AG10803 (cell line): ENCODE data around the gene WWTR1.

Experiments
- DNase-seq: peaks from one replicate; pipeline ENCODE4 v3.0.0; 2010; ENCODE audit warnings: low read depth
- H3K4me3 ChIP-seq: 2 replicates; pipeline ENCODE4 v1.5.1; 2011; ENCODE audit warnings: mild to moderate bottlenecking, low read length, control low read depth
- TF ChIP-seq, protein P1 (sequence below): conservative IDR thresholded peaks from 2 replicates; pipeline ENCODE4 v1.5.1; 2011; ENCODE audit warnings: mild to moderate bottlenecking, low read length, control low read depth, inconsistent platforms

Gene WWTR1

DNA sequence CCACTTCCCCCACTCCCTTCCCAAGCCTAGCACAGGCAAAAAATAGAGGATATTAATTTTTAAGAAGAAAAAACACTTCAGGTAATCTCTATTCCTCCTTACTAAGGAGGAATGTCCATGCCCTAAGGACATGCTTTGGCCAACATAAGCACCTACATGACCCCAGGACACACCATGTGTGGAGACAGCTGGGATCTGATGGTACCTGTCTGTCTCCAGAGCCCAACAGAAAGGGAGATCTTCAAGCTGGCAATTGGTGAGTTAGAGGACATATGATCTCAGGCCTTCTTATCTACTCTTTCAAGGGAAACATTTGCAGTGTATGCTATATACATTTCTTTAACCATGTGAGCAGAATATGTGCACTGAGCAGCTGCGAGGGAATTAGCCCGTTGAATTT is 176.3 kb downstream of the WWTR1 start:
- H3K4me3 ChIP-seq = no peak overlapping the region
- TF ChIP-seq, protein P1, sequence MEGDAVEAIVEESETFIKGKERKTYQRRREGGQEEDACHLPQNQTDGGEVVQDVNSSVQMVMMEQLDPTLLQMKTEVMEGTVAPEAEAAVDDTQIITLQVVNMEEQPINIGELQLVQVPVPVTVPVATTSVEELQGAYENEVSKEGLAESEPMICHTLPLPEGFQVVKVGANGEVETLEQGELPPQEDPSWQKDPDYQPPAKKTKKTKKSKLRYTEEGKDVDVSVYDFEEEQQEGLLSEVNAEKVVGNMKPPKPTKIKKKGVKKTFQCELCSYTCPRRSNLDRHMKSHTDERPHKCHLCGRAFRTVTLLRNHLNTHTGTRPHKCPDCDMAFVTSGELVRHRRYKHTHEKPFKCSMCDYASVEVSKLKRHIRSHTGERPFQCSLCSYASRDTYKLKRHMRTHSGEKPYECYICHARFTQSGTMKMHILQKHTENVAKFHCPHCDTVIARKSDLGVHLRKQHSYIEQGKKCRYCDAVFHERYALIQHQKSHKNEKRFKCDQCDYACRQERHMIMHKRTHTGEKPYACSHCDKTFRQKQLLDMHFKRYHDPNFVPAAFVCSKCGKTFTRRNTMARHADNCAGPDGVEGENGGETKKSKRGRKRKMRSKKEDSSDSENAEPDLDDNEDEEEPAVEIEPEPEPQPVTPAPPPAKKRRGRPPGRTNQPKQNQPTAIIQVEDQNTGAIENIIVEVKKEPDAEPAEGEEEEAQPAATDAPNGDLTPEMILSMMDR = no peak
- DNase-seq = no peak

DNA sequence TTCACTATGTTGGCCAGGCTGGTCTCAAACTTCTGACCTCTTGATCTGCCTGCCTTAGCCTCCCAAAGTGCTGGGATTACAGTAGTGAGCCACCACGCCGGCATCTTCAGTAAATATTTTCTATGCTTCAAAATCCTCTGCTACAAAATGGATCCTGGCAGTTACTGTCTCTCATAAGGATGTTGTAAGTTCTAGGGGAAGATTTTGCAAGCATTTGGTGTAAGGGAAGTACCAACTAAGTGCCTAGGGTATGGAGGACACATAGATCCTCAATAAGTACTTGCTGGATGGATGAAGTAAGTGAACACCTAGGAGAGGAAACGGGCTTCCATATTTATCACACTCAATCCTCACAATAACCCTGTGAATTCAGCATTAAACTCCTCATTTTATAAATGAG is 176.8 kb downstream of the WWTR1 start:
- no peak for DNase-seq
- no peak overlapping the region for H3K4me3 ChIP-seq
- TF ChIP-seq, protein P1 = no peak

DNA sequence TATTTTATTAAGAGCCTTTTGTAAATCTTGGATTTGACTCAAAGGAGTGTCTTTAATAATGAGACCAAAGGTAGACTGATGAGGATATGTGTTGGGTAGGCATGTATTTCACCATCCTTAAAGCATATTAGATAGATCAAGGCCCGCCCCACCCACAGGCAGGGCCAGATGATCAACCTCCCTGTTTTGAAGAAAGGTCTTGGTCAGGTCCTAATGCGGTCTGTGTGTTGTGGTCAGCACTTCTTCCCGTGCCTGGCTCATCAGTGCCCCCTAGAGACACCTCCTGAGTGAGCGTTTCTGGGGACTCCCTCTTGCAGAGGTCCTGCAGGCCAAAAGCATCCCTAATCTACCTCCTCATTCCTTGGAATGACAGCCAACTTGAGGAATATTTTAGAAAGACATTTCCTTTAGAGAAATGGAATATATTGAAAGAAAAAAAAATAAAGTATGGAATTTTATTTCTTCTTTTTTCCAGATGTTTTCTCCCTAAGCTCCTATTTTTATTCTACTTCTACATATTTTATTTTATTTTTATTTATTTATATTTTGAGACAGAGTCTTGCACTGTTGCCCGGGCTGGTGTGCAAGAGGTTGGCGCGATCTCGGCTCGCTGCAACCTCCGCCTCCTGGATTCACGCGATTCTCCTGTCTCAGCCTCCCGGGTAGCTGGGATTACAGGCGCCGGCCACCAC is 177.4 kb downstream of the WWTR1 start:
- no peak overlapping the region for H3K4me3 ChIP-seq
- TF ChIP-seq, protein P1 = peak; percentile 94
- DNase-seq = peak; percentile 83

DNA sequence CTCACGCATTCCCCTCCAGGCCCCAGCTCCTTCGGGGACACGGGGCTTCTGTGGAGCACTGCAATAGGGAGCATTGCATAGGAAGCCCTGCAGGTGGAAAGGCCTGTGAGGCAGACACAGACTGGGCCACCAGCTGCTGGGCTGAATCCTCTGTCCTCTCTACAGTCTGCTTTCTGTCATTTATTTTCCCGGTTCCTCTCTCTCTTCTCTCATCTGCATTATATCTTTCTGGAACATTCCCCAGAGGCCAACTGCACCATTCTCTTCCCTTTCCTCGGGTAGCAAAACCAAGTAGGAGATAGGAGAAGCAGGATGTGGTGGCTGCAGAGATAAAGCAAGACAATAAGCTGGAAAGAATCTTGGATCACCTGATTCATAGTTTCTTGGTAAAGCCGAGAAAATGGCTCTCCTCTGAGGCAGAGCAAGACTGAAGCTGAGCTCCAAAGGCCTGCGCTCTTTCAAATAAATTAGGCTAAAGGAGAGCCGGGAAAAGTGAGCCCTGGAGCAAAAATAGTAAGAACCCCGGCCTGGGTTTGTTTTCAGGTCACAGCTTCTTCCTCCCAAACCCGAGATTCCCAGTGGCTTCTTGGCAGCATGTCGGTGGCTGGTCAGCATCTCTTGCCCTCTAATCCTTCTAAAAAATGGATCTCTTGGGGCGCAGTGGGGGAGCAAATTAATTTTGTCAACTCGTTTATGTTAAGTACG is 178.1 kb downstream of the WWTR1 start:
- TF ChIP-seq, protein P1 = no peak
- no peak for DNase-seq
- no peak overlapping the region for H3K4me3 ChIP-seq

DNA sequence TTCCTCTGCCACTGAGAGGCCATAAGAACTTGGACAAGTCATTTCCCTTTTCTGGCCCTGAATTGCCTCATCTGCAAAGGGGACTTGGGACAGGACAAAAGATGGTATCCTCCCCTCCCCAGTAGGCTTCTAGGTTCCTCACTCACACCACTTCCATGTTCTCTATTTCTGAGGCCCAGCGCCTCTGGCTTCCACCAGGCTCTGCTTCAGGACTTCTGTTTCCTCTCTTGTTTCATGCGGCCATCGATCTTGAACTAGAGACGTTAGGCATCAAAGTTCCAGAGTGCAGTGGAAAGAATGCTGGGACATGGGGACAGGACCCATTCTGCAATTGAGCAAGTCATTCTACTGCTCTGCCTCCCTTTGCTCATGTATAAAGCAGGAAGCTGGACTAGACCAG is 181.6 kb downstream of the WWTR1 start:
- H3K4me3 ChIP-seq = no peak overlapping the region
- no peak for DNase-seq
- TF ChIP-seq, protein P1 = no peak

DNA sequence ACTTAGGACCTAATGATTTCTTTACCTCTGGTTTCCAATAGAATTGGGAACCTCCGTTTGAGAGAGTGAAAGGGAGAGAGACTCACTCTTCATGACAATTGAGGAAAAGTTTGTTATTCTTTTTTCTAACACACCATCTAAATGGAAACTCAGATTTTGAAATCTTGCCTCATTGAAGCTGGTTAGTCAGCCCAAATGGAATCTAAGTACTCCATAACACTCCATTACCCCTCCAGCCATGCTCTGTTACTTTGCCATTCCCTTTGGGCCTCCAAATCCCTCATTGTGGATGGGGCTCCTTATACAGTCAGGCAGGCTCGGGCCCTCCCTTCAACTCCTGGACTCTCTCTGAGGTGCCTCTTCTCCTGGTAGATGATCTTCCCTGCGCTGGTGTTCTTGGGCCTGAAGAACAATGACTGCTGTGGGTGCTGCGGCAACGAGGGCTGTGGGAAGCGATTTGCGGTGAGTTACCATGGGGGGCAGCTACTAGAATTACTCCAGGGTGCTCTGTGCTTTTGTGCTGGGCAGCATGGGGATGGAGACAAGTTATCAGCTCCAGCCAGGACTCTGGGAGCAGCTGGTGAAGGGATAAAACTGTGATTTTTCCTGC is 182.3 kb downstream of the WWTR1 start:
- H3K4me3 ChIP-seq = no peak overlapping the region
- DNase-seq = no peak
- TF ChIP-seq, protein P1 = no peak
